Heart right ventricle (tissue), 16 donors: Measurements from ENCODE around the gene EIF3A. TPM values are rescaled to one million over a fixed set of nuclear protein-coding genes. Genes with fewer than 3 reads are reported as not detected.

Experiments used
- ATAC-seq, 8 donors: fragments of 200-7000 bp; cut with Tn5 transposase; one replicate each; pipeline ENCODE4 v1.9.1; 2020; ENCODE audit warnings: mild to moderate bottlenecking in 8 of 8, moderate library complexity in 8 of 8, moderate number of reproducible peaks in 1 of 8
- DNase-seq, 2 donors: peaks; one replicate each; pipeline ENCODE4 v3.0.0-alpha.2; 2020
- H3K27ac ChIP-seq, 10 donors: fragments of 200-600 bp; sonication (generic) in 2 of 10; one replicate each; pipeline versions ENCODE4 v1.5.0 to v1.8.0; 2020 to 2022; ENCODE audit warnings: mild to moderate bottlenecking in 3 of 10
- H3K27me3 ChIP-seq, 7 donors: fragments of 200-600 bp; one replicate each; pipeline ENCODE4 v1.8.0; 2021 to 2022; ENCODE audit warnings: mild to moderate bottlenecking in 2 of 7
- H3K36me3 ChIP-seq, 9 donors: fragments of 200-600 bp; sonication (generic) in 1 of 9; one replicate each; pipeline versions ENCODE4 v1.5.0 to v1.8.0; 2020 to 2022; ENCODE audit warnings: mild to moderate bottlenecking in 2 of 9
- H3K4me1 ChIP-seq, 9 donors: fragments of 200-600 bp; sonication (generic) in 1 of 9; one replicate each; pipeline versions ENCODE4 v1.5.0 to v1.8.0; 2020 to 2022; ENCODE audit warnings: mild to moderate bottlenecking in 4 of 9
- H3K4me3 ChIP-seq, 10 donors: fragments of 200-600 bp; sonication (generic) in 2 of 10; one replicate each; pipeline versions ENCODE4 v1.5.0 to v1.8.0; 2020 to 2022; ENCODE audit warnings: mild to moderate bottlenecking in 7 of 10, moderate library complexity in 2 of 10
- H3K9me3 ChIP-seq, 11 donors: fragments of 200-600 bp in 10 of 11; sonication (generic) in 2 of 11; one replicate each; pipeline versions ENCODE4 v1.5.0 to v1.8.0; 2013 to 2022; ENCODE audit warnings: mild to moderate bottlenecking in 2 of 11, control low read depth in 1 of 11, moderate library complexity in 1 of 11
- CTCF ChIP-seq, 9 donors: fragments of 200-600 bp; sonication (generic) in 2 of 9; IDR thresholded peaks; one replicate each; pipeline versions ENCODE4 v1.5.0 to v1.8.0; 2021 to 2022; ENCODE audit warnings: antibody characterized with exemption in 9 of 9, mild to moderate bottlenecking in 5 of 9, moderate library complexity in 1 of 9
- WGBS, 2 donors: extraction: QIAGEN DNeasy Blood & Tissue Kit; methylation state at CpG; one replicate each; pipeline ENCODE4 v1.1.7; 2013; ENCODE audit warnings: inconsistent platforms in 1 of 2; 5-methylcytosine and 5-hydroxymethylcytosine counted together
- intact Hi-C, 10 donors: fragments of 100-400 bp; cut with DNase I; formaldehyde crosslinking; loops; one replicate each; pipeline versions ENCODE4 v1.11.1 to v1.14.2; 2022
- polyA plus RNA-seq, 2 donors: library from polyadenylated mRNA; stranded (reverse); fragments of 200-250 nt; gene quantifications; one replicate each; pipeline ENCODE4 v1.2.3, GENCODE V29; 2013
- total RNA-seq, 10 donors: library from RNA; stranded (reverse); fragmentation: NEBNext Ultra II Directional in 3 of 10; extraction: Animal tissue kit (Norgen Biotek cat#: 25700) in 3 of 10; gene quantifications; one replicate each; pipeline versions ENCODE4 v1.2.1 to v1.2.4, GENCODE V29; 2021 to 2023
- donor health status: Arrhythmogenic right ventricular cardiomyopathy.
- donor health status: ischemic (EF 13 %, LVEDD 7.1; RV severe dilation, severe dysfunction).
- donor health status: healthy with polysubstance abuse.
- donor health status: DM: no; HTN: yes; CAD: no.
- donor health status: DM: no; HTN: no; CAD: no.
- donor health status: ischemic (EF 25% LVEDD 6.9; RV normal size, moderate dysfunction).
- donor health status: ischemic (EF 25% LVEDD 5.7; RV mildly dilated, moderate dysfunction).
- donor health status: healthy.
- donor health status: DM: yes; HTN: yes; CAD: no.
- donor health status: Ischemic cardiomyopathy.
- donor health status: ischemic (EF 35%, LVEDD 5.7; RV mildly dilated, moderate dysfunction).
- donor health status: nonischemic (EF 11% LVEDD 7.7; RV severe dilation, severe dysfunction).
- donor health status: DM: yes; HTN: yes; CAD: no.
- donor health status: PGD.
- donor health status: ischemic (EF 29% LVEDD 5.4; RV normal size, mild dysfunction).
- donor health status: nonischemic (EF 23%, LVEDD 6.1; RV moderate dilation, normal function).

The EIF3A gene
- total and polyA plus RNA-seq, 12 donors: 46.9 to 139 (median 124) TPM

GRCh38 chr10:119041326-119041725 is 39.3 kb downstream of the EIF3A start:
- H3K27ac ChIP-seq: no peak overlapping the region
- peaks cover 0 to 100% (median 88%) of the 10 kb centered on the region in 9 donors for H3K36me3 ChIP-seq
- DNase-seq: no peak
- ATAC-seq: peak in 1 of 8 donors; percentile 13
- no peak for TF ChIP-seq CTCF (IDR thresholded peaks at IDR 0.05)
- H3K4me1 ChIP-seq: no peaks in the 10 kb centered on the region
- intact Hi-C loops: no loop called here
- WGBS, 2 donors: 91 to 96% methylated on average over 4 of the region's 4 CpGs
- no peaks in the 10 kb centered on the region for H3K27me3 ChIP-seq
- H3K9me3 ChIP-seq: no peaks in the 10 kb centered on the region
- no peak overlapping the region for H3K4me3 ChIP-seq

- H3K36me3 ChIP-seq: peaks cover 0 to 100% (median 81%) of the 10 kb centered on the region in 9 donors
- DNase-seq (no peak), ATAC-seq (no peak)
- H3K4me3 ChIP-seq: no peak overlapping the region
- no peaks in the 10 kb centered on the region for H3K4me1 ChIP-seq
- intact Hi-C loops: no loop called here
- H3K27me3 ChIP-seq: no peaks in the 10 kb centered on the region
- TF ChIP-seq CTCF (IDR thresholded peaks at IDR 0.05): no peak
- WGBS, 2 donors: 77 to 86% methylated on average over 1 of the region's 1 CpG
- no peaks in the 10 kb centered on the region for H3K9me3 ChIP-seq
- no peak overlapping the region for H3K27ac ChIP-seq
These were observed 41.5 kb downstream of the EIF3A start for GRCh38 chr10:119039161-119039560.

GRCh38 chr10:119031496-119032059 is 49.0 kb downstream of the EIF3A start:
- H3K9me3 ChIP-seq: no peaks in the 10 kb centered on the region
- WGBS, 2 donors: 75 to 80% methylated on average over 7 of the region's 7 CpGs
- H3K4me3 ChIP-seq: peak overlapping the region in 3 of 10 donors; percentile 58 to 69 (median 63)
- peaks cover 0 to 7% (median 0%) of the 10 kb centered on the region in 7 donors for H3K27me3 ChIP-seq
- no peak for DNase-seq
- H3K27ac ChIP-seq: no peak overlapping the region
- H3K36me3 ChIP-seq: peaks cover 0 to 45% (median 22%) of the 10 kb centered on the region in 9 donors
- no peak for ATAC-seq
- H3K4me1 ChIP-seq: peaks cover under 1 to 29% (median 21%) of the 10 kb centered on the region in 9 donors
- TF ChIP-seq CTCF (IDR thresholded peaks at IDR 0.05): no peak
- intact Hi-C loops: loop anchor here in 2 of 10 donors (5.0 kb wide), 2 partner anchors 41 to 279 kb away; partner anchors contain the start of gene CACUL1 (in 1 of the 2)

- Histone ChIP-seq H3K36me3 (peaks cover 0 to 35% (median 13%) of the 10 kb centered on the region in 9 donors), H3K9me3 (no peaks in the 10 kb centered on the region), H3K4me1 (peaks cover 5 to 38% (median 26%) of the 10 kb centered on the region in 9 donors), H3K27ac (no peak overlapping the region), H3K4me3 (peak overlapping the region in 9 of 10 donors; percentile 30 to 69 (median 60)), H3K27me3 (peaks cover 0 to 7% (median 0%) of the 10 kb centered on the region in 7 donors)
- TF ChIP-seq CTCF (IDR thresholded peaks at IDR 0.05): peak in 1 of 9 donors; percentile 6
- DNase-seq: peak; percentile 25 to 49
- 8 to 11% methylated on average over 47 to 65 of the region's 65 CpGs for WGBS, 2 donors
- peak in 2 of 8 donors; percentile 6 to 23 for ATAC-seq
- intact Hi-C loops: loop anchor here in 2 of 10 donors (5.0 kb wide), 2 partner anchors 42 to 278 kb away; partner anchors contain the start of gene CACUL1 (in 1 of the 2)
These were observed 50.0 kb downstream of the EIF3A start for GRCh38 chr10:119030421-119031250.
